Activated T-helper 1 cell treated with anti-CD3 and anti-CD28 coated beads, Interleukin-2, amount 50 U/mL, for 16 hours (primary cell): ENCODE measurements around the gene RNF208.

Experiments used
- DNase-seq, 2 donors: peaks; one replicate each; pipeline ENCODE4 v3.0.0-alpha.2; 2020; ENCODE audit warnings: low read depth in 1 of 2, low spot score in 1 of 2

The RNF208 gene

DNA sequence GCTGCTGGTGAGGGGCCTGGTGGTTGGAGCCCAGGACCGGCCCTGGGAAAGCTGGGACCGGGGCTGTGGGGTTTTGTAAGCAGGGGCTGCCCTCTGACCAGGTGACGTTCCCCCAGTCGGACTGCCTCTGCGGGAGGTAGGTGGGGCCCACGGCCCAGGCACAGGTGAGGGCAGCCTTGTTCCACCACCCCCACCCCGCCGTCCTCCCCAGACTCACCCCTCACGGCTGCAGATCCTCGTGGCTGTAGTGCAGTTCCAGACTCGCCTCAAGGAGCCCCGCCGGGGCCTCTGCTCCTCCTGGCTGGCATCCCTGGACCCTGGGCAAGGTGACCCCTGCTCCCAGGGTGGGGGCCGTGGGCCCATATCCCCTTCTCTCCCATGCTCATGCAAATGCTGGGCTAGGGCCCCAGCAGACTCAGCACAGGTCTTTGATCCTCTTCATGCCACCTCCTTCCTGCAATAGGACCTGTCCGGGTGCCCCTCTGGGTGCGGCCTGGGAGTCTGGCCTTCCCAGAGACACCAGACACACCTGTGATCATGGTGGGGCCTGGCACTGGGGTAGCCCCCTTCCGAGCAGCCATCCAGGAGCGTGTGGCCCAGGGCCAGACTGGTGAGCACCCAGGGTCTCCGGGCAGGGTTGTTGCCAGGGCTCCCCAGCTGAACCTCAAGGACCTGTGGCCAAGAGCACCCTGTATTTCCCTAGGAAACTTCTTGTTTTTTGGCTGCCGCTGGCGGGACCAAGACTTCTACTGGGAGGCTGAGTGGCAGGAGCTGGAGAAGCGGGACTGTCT is 6.6 kb downstream of the RNF208 start:
- DNase-seq, result no peak

DNA sequence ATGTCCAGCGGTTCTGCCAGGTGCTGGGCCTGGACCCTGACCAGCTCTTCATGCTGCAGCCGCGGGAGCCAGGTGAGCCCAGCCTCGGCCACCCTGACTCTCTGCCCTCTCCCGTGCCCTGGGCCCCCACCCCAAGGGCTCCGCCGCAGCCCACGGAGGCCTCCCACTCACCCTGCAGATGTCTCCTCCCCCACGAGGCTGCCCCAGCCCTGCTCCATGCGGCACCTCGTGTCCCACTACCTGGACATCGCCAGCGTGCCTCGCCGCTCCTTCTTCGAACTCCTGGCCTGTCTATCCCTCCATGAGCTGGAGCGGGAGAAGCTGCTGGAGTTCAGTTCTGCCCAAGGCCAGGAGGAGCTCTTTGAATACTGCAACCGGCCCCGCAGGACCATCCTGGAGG is 7.4 kb downstream of the RNF208 start:
- no peak for DNase-seq

DNA sequence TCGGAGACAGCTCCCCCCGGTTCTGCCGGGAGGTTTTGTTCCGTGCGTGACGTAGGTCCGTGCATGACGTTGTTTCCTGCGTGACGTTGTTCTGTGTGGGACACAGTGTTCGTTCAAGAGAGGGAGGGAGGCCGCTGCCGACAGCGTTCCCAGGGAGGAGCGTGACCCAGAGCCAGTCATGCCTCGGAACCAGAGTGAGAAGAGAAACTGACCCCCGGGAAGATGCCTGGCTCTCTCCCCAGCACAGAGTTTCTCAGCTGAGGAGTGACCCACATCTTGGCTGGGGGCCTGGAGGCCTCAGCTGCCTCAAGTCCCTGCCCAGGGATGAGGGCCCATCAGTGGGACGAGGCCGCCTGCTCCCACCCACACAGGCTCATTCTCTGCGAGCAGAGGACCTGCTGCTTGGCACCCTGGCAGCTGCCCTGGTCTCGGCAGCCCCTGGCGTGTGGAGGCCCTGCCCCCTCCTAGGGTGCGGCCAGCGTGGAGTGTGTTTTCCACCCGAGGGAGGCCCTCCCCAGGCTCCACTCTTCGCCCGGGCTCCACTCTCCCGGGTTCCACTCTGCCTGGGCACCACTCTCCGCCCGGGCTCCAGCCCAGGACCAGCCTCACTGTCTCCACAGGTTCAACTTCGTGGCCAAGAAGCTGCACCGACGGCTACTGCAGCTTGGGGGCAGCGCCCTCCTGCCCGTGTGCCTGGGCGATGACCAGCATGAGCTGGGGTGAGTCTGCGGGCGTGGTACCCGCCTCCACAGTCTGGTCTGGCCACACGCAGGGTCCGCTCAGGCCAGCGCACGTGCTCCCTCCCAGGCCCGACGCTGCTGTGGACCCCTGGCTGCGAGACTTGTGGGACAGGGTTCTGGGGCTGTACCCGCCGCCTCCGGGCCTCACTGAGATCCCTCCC is 8.6 kb downstream of the RNF208 start:
- DNase-seq, result no peak

DNA sequence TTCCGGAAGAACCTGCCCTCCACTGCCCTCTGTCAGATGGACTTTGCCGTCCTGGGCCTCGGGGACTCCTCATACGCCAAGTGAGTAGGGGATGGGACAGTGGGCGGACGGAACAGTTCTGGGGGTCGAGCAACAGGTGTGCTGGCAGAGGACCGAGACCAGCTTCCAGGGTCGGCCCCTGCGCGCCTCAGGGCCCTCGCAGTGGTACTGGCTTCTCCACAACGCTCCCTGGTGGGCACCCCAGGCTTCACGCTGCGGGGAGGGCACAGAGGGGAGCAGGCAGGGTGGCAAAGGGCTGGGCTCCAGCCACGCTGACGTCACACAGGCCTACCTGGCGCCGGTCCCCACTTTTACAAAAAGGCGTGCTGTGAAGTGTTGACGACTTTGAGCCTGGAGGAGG is 9.5 kb downstream of the RNF208 start:
- DNase-seq, result no peak

DNA sequence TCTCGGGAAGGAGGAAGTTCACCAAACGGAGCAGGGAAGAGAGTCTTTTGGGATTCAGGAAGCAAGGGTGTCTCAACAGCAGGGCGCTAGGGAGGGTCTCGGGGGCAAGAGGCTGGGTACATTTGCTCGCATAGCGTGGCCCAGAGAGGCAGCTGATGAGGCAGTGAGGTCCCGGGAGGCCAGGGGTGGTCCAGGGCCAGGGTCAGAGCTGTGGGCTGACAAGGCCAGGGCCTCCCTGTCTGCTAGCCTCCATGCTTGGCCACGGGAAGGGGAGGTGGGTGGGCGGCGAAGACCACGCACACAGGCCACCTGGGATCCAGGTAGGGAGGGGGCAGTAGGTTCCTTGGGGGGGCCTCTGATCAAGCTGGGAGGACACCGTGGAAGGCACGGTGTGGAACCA is 10.5 kb downstream of the RNF208 start:
- DNase-seq, result no peak

DNA sequence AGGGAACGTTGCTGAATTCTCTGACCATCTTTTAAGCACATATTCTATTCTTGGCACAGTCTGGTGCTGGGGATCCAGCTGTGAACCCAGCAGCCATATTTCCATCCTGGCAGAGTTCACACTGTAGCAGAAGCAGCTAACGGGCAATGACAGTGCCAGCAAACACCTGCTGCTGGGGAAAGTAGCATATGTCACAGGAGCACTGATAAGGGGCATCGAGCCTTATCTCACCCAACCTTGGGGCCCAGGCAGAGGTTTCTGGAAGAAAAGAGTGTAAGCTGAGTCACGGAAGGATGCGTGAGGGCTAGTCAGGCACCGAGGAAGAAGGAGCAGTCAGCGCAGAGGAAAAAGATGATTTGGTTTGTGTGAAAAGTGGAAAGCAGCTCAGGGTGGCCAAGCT is 15.4 kb downstream of the RNF208 start:
- DNase-seq, result no peak

DNA sequence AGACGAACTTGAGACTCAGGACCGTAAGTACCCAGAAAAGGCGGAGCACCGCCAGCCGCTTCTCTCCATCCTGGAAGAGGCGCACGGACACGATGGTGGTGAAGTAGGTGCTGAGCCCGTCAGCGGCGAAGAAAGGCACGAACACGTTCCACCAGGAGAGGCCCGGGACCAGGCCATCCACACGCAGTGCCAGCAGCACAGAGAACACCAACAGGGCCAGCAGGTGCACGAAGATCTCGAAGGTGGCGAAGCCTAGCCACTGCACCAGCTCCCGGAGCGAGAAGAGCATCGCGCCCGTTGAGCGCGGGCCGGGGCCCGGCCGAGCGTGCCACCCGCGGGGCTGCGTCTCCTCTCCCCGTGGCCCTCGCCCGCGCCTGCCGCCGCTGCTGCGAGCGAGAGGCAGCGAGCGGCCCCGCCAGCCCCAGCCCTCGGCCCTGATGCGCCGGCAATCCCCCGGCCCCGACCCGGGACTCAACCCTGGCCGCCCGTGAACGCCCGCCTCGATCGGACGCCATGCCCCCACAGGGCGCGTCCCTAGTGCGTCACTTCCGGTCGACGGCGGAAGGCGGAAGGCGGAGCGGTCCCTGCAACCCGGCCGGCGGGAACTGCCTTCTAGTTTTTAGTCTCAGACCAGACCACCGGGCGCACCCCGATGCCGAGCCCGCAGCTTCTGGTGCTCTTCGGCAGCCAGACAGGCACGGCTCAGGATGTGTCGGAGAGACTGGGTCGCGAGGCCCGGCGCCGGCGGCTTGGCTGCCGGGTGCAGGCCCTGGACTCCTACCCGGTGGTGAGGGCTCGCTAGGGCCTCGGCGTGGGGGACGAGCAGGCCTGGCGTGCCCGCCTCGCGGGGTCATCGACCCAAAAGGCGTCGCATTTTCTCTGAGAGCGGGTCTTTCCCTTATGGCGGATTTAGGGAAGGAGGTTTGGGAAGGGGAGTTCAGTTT is 16.6 kb downstream of the RNF208 start, which contains the start of the genes NDOR1 and TMEM203:
NDOR1 (plus strand) TSS at position 575 of the 944 bp plus-strand sequence; CDS start at position 653, 78 bp downstream.
TMEM203 (minus strand) TSS at position 523 of the 944 bp plus-strand sequence; CDS start at position 289, 234 bp downstream.
- DNase-seq, result peak; percentile 89 to 91

DNA sequence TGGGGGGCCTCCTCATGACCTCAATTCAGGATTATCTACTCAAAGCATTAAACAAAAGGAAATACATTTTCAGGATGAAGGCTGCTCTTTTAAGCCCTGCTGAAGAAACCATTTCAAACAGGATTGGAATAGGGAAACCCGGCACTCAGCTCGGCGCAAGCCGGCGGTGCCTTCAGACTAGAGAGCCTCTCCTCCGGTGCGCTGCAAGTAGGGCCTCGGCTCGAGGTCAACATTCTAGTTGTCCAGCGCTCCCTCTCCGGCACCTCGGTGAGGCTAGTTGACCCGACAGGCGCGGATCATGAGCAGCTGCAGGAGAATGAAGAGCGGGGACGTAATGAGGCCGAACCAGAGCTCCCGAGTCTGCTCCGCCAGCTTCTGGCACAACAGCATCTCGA is 17.3 kb downstream of the RNF208 start:
- no peak for DNase-seq

DNA sequence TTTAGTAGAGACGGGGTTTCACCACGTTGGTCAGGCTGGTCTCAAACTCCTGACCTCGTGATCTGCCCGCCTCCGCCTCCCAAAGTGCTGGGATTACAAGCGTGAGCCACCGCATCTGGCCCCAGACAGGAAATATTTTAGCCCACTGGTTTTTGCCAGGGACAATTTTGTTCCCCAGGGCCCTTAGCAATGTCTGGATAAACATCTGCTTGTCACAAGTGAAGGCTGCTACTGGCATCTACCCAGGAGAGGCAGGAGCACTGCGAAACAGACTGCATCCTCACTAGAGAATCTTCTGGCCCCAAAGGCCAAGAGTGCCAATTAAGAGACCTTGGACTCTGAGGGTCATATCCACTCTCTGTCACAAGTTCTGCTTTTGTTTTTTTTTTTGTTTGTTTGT is 19.1 kb downstream of the RNF208 start:
- DNase-seq, result no peak

DNA sequence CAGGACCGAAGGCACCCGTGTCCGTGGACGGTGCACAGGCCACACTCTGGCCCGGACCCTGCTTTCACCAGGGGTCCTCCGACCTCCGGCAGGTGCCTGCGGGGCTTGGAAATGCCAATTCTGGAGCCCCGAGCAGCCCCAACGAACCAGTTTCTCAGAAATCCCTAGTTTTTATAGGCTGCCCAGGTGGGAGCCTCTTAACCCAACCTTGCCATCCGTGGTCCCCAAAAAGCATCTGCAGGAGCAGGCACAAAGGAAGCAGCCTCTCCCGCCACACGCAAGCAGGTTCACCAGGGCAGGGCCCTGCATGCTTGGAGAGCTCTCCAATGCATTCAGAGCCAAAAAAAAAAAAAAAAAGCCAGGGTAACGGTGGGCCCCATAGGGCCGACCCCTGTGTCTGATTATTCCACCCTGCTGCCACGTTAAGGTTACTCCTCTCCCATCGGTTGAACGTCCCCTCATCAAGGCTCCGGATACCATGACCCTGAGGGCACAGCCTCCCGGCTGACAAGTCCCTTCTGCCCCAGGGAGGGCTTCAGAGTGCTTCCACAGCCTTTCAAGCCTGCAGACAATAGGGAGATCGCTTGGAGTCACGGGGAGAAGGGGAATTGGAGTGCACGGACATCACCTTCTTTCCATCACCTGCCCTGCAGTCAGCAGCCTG is 20.7 kb downstream of the RNF208 start:
- DNase-seq, result no peak

DNA sequence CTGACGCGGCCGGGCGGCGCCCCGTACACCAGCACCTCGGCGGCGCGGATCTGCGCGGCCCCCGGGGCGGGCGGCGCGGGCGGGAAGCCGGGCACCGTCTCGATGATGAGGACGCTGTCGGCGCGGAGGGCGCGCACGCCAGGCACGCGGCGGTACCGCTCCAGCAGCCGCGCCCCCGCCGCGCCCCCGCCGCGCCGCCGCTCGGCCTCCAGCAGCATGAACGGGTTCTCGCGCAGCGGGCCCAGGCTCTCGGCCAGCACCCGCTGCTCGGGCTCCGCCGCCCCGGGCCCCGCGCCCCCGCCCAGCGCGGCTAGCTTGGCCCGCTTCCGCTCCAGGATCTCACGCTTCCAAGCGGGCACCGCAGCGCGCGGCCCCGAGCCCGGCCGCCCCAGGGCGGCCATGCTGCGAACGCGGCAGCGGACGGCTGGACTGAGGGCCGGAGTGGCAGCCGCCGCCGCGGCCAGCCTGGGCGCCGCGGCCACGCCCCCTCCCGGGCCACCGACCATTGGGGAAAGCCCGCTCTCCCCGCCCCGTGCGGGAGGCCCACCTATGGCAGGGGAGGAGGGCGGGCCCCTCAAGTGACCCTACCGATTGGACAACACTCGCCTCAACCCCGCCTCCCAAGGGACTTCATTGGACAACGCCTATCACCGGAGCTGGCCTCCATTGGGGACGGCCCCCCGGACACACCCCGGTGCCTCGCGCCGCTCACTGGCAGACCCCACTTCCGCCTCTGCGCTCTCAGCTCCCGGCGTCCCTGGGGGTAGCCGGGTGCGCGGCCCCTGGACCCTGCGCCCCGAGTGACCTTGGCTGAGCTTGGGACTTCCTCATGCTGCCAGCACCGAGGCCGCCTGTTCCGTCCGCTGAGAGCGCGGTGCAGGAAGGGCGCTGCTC is 21.5 kb downstream of the RNF208 start, which contains the start of gene TPRN:
TPRN (minus strand) TSS at position 431 of the 894 bp plus-strand sequence; CDS start at position 401, 30 bp downstream.
- peak; percentile 93 to 98 for DNase-seq

DNA sequence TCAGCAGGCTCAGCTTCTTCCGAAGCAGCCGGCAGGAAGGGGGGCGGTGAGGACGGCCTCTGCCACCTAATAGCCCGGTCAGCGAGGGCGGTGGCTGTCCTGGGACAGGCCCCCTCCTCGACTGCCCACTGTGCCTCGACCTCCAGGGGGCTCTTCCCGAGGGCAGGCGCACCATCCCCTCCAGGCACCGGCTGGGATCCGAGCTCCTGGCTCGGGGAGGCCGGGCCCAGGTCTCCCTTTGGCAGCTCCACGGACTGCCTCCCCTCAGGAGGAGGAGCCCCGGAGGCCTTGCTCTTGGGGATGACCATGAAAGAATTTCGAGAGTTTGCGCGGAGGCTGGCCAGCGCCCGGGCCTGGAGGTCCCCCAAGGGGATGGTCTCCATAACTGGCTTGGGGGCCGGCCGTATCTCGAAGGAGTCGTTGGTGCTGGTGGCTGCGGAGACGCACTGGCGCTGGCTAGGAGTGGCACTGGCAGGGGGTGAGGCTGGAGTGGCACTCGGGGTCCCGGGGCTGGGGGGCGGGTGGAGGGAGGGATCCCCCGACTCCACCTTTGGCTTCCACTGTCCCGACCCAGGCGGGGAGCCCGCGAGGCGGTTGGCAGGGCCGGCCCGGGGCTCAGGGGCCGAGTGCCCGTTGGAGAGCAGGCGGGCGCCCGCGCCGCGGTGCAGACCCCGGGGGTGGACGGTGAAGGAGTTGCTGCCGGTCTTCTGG is 22.5 kb downstream of the RNF208 start:
- no peak for DNase-seq

DNA sequence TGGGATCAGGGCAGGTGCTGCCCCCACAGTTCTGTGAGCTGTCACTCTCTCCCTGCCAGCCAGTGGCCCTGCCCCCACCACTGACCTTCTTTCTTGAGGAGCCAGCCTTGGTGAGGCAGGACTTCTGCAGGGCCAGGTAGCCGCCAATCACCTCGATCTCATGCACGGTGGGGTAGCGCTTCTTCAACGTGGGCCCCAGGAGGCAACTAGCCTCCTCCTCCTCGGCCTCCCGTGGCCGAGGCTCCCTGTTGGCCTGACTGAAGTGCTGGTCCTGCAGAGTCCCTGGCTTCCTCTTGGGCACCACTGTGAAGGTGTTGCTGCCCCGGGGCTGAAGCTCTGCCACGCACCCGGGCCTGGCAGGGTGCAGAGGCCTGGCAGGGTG is 23.1 kb downstream of the RNF208 start:
- no peak for DNase-seq

DNA sequence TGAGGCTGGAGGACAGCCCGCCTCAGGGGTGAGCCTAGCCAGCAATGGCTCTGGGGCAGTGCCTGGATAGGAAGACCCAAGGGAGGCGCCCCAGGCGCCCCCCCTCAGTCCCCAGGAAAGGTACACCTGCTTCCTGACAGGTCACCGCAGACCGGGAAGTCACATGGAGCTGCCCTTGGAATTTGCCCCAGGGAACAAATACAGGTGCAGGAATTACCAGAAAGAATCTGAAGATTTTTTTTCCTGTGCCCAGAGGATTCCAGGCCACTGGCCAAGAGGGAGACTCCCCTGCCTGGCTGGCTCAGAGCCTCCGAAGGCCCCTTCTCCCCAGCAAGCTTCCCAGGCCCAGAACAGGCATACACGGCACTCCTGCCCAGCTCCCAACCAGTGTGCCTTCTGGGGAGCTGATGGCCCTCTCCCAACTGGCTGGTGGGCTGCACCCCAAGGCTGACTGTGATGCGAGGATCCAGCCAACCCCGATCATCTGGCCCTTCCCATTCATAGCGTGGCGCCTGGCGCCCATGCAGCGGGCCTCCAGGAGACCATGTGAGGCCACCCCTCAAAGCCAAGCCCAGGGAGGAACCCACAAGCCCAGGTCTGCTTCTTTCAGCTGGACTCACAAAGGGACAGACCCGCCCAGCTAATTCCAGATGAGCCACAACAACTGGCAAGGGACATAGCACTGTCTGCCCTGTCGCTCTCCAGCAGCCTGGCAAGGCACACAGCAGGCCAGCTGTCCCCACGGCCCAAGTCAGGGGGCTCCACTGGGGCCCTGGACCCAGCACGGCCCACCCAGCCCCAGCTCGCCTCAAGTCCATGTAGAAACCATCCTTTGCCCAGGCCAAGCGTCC is 23.8 kb downstream of the RNF208 start:
- no peak for DNase-seq

DNA sequence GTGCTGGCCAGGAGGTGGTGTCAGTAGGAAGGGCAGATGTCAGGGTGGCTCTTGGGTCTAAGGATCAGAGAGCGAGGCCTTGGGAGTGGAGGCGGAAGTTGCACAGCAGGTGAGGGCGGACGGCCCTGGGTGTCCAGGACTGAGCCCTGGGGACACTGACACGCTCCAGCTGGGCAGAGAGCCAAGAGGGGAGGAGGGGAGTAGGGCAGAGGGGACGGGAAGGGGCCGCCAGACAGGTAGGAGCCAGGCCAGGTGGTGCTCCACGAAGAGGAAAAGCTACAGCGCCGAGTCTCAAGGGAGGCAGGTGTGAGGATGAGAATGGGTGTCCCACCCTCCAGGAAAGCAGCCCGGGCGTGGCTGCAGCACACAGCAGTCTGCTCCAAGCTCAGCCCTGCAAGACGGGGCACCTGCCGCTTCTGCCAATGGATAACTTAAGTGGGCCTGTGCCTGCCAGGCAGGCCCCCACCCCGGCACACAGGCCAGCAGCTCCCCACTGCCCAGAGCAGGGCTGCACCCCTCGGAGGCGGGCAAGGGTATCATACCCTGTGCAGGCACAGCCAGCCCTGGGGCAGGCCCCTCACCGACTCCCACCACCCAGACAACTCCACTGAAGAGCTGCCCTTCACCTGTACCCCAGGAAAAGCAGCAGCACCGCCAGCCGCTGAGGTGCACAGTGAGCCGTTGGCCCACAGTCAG is 26.4 kb downstream of the RNF208 start:
- no peak for DNase-seq

DNA sequence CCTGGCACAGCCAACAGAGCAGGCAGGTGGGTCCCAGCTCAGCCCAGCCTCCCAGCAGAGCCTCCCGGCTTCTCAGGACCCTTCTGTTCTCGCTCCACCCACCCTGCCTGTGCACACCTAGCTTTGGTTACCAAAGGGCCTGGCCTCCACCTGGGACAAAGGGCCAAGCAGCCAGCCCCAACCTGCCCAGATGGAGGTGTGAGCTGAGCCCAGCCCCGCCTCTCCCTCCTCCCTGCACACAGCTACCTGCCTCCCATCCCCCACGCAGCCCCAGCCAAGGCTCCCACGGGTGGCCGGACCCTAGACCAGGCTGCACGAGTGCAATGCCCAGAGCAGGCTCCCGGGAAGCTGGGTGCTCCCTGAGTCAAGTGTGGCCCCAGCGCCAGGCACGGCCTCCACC is 27.1 kb downstream of the RNF208 start:
- no peak for DNase-seq

DNA sequence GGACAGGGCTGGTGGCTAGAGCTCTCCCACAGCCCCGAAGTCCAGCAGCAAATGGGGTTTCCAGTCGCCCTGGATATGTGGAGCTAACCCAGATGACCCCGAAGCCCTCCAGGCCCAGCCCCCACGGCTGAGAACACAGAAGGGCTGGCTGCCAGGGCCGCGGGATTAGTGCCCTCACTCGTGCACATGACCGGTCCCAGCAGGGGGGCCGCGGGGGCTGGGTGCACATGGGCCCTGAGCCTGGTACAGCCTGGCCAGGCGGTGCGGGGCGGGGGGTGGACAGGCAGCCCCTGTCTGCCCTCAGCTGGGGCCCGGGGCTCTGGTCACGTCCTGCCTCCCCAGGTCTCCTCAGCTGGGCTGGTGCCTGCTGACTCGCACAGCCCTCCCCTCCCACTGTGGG is 27.7 kb downstream of the RNF208 start:
- DNase-seq, result no peak
